NCI-H1694 (cell line): ENCODE data around the gene PARD3.
A peak's percentile ranks its signal among the peaks of the same experiment; 100 is the strongest.
"Not testable (repeated sequence)": the region's sequence is repeated elsewhere in the genome, so short reads cannot be mapped to it uniquely, and the experiment has no call there.

ENCODE experiments used
- DNase-seq: peaks from one replicate; lab custom pipeline; 2025; lab: John Stamatoyannopoulos, UW

PARD3 gene

GRCh38 chr10:34420795-34421194 is 394.3 kb downstream of the PARD3 start:
- DNase-seq, result no peak

- no peak for DNase-seq
Observed at GRCh38 chr10:34420273-34420672, 394.8 kb downstream of the PARD3 start.

DNA sequence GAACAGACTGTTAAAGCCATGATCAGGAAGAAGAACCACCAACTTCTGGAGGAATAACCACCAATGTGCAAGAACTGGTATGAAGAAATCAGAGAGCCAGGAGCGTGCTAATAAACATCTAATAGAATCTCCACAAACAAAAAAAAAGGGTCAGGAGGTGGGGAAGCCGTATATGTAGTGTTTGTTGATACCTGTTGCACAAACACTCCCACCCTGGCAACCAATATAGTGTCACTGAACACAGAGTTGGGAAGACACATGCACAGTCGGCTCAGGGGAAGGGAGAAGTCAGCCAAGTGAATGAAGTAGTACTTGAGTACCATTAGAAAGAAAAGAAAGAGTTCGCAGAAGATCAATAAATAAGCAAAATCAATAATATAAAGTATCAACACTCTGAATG is 400.1 kb downstream of the PARD3 start:
- no peak for DNase-seq

- no peak for DNase-seq
Observed at GRCh38 chr10:34413756-34414587, 401.1 kb downstream of the PARD3 start.

GRCh38 chr10:34413214-34413613 is 401.9 kb downstream of the PARD3 start:
- no peak for DNase-seq

DNA sequence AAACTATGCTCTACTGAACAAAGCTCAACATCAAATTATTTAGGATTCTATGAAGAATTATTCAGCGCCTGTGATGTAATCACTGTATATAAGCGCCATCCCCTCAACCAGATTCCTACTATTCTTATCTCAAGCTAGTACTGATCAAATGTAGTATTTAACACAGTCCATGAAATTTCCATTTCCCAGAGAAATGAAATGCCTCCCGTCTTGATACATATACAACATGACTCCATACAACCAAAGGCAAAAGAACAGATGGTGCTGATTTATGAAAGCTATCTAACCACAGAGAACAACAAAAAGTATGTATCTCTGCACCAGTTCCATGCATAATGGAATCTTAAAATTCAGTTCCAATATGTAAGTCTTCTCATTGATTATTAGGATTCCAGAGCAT is 406.1 kb downstream of the PARD3 start:
- peak; percentile 45 for DNase-seq

DNA sequence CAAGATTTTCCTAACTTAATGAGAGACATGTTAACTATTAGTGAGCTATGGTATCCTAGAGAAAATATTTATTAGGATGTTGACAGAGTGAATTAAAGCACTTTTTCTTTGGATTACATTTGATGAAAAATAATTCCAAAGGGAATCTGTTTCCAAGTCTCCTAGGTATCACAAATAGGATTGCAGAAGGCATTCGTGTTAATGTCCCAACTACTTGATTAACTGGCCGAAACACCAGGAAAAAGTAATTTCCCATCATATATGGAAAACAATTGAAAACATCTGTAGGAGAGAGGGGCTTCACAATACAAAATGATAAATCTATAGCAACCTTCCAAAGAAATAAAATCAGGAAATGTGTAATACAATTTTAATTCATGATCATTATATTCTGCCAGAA is 406.7 kb downstream of the PARD3 start:
- no peak for DNase-seq

GRCh38 chr10:34407324-34407805 is 407.7 kb downstream of the PARD3 start:
- no peak for DNase-seq

GRCh38 chr10:34406463-34407323 is 408.4 kb downstream of the PARD3 start:
- DNase-seq, result no peak

- DNase-seq, result no peak
Observed at GRCh38 chr10:34405611-34406462, 409.3 kb downstream of the PARD3 start.

DNA sequence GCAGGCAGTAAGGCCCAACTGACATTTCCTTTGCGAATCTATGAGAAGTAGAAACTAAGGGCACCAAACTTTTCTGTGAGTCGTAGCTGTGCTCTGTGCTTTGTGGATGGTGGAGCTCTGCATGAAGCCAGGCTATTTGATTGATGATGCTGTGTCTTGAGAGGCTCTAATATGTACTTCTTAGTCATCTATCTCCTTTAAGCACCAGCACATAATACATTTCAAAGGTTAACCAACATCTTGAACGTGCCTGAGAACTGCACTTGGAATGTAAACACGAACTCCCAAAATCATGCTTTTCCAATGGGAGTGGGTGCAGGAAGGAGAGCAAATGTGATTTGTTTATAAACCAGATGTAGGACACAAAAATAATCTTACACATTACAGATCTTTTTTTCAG is 411.6 kb downstream of the PARD3 start:
- DNase-seq, result no peak

- no peak for DNase-seq
Observed at GRCh38 chr10:34400075-34400474, 415.0 kb downstream of the PARD3 start.

- DNase-seq, result no peak
Observed at GRCh38 chr10:34399013-34399412, 416.1 kb downstream of the PARD3 start.

GRCh38 chr10:34397324-34397723 is 417.8 kb downstream of the PARD3 start:
- no peak for DNase-seq

DNA sequence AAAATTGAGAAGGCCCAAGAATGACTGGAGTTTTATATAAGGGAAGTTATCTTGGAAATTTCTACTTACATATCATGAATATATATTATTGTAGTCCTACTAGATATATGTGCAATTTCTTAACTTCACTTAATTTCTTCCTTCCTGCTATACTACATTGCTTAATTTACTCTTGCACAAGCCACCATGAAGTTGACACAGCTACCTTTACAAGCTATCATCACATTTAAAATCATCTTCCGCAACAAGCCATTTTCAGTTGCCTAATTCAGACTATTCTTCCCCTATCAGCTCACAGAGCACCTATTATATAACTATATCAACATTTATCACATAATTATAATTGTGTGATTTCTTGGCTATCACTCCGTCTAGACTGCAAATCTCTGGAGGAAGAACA is 418.4 kb downstream of the PARD3 start:
- DNase-seq, result no peak

GRCh38 chr10:34392641-34393170 is 422.4 kb downstream of the PARD3 start:
- DNase-seq, result no peak

- not testable (repeated sequence) for DNase-seq
Observed at GRCh38 chr10:34391168-34391567, 423.9 kb downstream of the PARD3 start.

DNA sequence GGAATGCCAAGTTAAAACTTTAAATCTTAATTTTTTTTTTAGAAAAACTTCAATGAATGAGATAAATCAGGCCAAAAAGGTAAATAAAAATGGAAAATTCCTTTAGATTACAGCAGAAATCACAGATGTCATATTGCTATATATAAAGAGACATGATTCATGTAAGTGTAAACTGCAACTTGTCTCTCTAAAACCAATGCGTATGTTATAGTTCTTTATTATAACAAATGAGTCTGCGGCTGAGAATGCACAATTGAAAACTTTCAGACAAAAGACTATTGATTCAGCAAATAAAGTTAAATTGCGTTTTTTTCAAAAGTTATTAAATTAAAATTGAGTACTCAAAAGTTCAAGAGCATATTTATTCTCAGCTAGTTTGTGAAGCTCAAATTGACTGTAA is 425.3 kb downstream of the PARD3 start:
- no peak for DNase-seq

GRCh38 chr10:34386921-34387320 is 428.2 kb downstream of the PARD3 start:
- no peak for DNase-seq

DNA sequence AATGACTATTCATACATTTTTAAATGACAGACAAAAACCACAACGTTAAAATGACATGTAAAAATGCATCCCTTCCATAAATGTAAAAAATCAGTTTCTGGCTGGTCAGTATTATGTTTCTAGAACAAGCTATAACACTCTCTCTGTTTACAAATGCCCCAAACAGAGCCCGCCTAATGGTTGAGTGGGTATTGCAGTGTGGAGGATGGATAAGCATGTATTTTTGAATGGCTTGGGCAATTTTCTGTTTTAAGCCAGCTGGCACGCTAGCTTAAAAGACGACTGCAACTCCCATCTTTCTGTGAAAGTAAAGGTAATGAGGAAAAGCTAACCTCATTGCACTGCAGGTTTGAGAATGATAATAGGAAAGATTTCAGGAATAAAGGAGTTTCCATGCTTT is 430.7 kb downstream of the PARD3 start:
- DNase-seq, result no peak

GRCh38 chr10:34382626-34383025 is 432.5 kb downstream of the PARD3 start:
- no peak for DNase-seq

DNA sequence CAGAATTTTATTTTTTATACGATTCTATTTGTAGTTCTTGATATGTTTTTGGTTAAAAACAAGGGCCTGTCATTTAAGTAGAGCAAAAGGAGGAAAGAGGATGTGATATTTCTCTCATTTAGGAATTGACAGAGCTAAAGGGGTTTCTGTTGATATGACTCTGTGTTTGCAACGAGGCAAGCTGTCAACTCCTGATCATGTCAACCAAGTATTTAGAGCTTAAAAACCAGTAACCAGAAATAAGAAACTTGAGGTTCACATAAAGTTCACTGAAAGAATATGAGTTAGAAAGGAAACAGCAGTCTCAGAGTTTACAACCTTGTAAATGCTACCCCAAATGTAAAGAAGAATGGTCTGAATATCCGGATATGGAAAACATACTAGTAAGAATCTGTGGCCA is 434.2 kb downstream of the PARD3 start:
- DNase-seq, result no peak
